Placental pericyte (primary cell): ENCODE measurements around the gene MRPL42. TPM values are rescaled to one million over a fixed set of nuclear protein-coding genes. Genes with fewer than 3 reads are reported as not detected.

ENCODE experiments used
- small RNA-seq: library from RNA; depleted of rRNA; stranded (forward); fragments of <200 nt; gene quantifications from one replicate; pipeline ENCODE3, GENCODE V24; 2012; ENCODE audit warnings: low replicate concordance
- total RNA-seq: library from RNA; depleted of rRNA; stranded (reverse); fragments of >200 nt; gene quantifications from 2 replicates; pipeline ENCODE4 v1.2.3, GENCODE V29; 2012

Gene MRPL42
- total RNA-seq, result 30.4 and 74.0 TPM in 2 replicates

GRCh38 chr12:93467351-93468007 is at the start of gene MRPL42:
MRPL42 (plus strand) TSS chr12:93467514; CDS start chr12:93469286, 1,772 bp downstream.

GRCh38 chr12:93441617-93442410 is 25.5 kb upstream of the MRPL42 start, which contains the start of gene UBE2N:
UBE2N (minus strand) TSS chr12:93441947; CDS start chr12:93441884, 63 bp downstream.

Small RNA genes lying within 50 kb of the gene (small RNA-seq; reads per million reads assigned to genes)
- gene RF00019, result not detected

Other genes starting within 250 kb of the MRPL42 start
- gene NUDT4, start 89.6 kb upstream of the MRPL42 start, total RNA-seq, result 87.3 and 120 TPM in 2 replicates
- 49.7 and 129 TPM in 2 replicates for gene UBE2N, start 25.6 kb upstream of the MRPL42 start, total RNA-seq
- 21.4 and 45.8 TPM in 2 replicates for gene SOCS2, start 105.2 kb downstream of the MRPL42 start, total RNA-seq
- gene CRADD, start 209.9 kb downstream of the MRPL42 start, total RNA-seq, result 7.4 and 17.2 TPM in 2 replicates